GDM1 (cell line): Measurements from ENCODE around the gene PHAX.
"Not testable (repeated sequence)": the region's sequence is repeated elsewhere in the genome, so short reads cannot be mapped to it uniquely, and the experiment has no call there.

ENCODE experiments used
- DNase-seq: peaks from one replicate; lab custom pipeline; 2025; lab: John Stamatoyannopoulos, UW

Gene PHAX

DNA sequence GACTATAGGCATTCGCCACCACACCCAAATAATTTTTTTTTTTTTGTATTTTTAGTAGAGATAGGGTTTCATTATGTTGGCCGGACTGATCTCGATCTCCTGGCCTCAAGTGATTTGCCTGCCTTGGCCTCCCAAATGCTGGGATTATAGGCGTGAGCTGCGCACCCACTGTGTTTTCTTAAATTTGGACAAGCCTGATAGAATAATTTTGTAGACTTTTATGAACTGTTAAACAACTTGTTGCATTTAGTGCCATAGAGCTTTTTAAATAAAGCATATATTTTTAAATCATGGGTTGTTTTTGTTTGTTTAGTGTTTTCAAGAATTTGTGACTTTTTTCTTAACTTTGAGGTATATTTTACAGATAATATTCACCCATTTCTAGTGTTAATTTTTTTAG is 4.8 kb downstream of the PHAX start:
- DNase-seq: no peak

DNA sequence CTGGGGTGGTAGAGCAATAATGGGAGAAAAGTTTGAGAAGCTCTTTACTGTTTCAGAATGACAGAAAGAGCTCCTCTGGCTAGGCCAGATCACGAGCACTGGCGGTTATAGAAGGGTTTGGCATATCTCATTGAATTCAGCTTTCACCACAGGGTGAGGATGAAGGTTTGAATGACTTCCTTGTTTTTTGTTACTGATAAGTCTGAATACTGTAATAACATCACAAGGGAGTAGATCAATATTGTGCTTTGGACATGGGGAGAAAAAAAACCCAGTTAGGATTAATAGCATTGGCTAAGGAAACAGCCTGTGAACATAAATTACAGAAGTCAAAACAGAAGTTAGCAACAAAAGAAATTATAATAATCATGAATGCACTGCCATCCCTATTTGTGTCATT is 9.4 kb downstream of the PHAX start:
- DNase-seq: no peak

- no peak for DNase-seq
Measured at GRCh38 chr5:126610616-126611015, 9.9 kb downstream of the PHAX start.

DNA sequence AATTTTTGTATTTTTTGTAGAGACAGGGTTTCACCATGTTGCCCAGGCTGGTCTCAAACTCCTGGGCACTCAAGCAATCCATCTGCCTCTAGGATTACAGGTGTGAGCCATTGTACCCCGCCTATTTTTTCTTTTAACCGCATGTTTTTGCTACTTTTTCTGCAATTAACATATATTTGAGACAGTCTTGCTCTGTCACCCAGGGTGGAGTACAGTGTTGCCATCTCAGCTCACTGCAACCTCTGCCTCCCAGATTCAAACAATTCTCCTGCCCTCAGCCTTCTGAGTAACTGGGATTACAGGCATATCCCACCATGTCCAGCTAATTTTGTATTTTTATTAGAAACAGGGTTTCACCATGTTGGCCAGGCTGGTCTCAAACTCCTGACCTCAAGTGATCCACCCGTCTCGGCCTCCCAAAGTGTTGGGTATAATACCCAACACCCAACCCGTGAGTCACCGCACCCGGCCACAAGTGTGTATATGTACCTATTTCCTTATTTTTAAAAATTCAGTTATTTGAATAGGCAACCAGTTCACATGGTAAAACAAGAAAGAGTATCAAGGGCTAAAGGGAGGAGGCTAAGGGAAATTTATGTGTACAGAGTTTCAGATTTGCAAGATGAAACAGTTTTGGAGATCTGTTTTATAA is 13.3 kb downstream of the PHAX start:
- no peak for DNase-seq

- DNase-seq: no peak
Measured at GRCh38 chr5:126615286-126615685, 14.5 kb downstream of the PHAX start.

DNA sequence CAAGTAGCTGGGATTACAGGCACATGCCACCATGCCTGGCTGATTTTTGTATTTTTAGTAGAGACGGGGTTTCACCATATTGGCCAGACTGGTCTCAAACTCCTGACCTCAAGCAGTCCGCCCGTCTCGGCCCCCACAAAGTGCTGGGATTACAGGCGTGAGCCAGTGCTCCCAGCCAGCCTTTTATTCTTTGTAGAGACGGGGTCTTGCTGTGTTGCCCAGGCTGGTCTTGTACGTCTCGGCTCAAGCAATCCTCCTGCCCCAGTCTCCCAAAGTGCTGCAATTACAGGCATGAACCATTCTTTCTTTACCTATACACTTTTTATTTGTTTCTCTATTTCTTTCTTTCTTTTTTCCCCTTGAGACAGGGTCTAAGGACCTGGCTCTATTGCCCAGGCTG is 16.9 kb downstream of the PHAX start:
- not testable (repeated sequence) for DNase-seq

DNA sequence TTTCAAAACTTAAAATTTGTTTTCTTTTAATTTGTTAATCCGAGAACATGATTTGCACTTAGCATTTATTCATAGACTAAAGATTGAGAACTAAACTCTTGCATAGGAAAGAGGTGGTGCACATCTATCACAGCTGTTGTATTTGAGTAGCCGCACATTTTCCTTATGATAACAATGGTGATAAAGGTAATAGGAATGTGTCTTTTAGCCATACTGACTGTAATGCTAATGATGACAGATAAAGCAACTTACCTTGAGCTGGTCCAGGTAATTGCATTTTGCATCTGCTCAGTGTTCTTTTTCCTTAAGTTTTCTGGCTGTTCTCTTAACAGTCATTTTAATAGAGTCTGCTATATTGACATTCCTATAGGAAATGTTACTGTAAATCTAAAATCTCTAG is 19.0 kb downstream of the PHAX start:
- DNase-seq: no peak

- no peak for DNase-seq
Measured at GRCh38 chr5:126624534-126624933, 23.8 kb downstream of the PHAX start.

- no peak for DNase-seq
Measured at GRCh38 chr5:126628102-126628501, 27.4 kb downstream of the PHAX start.

- DNase-seq: no peak
Measured at GRCh38 chr5:126631920-126632319, 31.2 kb downstream of the PHAX start.

- no peak for DNase-seq
Measured at GRCh38 chr5:126633552-126633951, 32.8 kb downstream of the PHAX start.

GRCh38 chr5:126635585-126635984 is 34.8 kb downstream of the PHAX start:
- DNase-seq: no peak

- no peak for DNase-seq
Measured at GRCh38 chr5:126636956-126637355, 36.2 kb downstream of the PHAX start.

GRCh38 chr5:126640866-126641265 is 40.1 kb downstream of the PHAX start:
- DNase-seq: no peak

DNA sequence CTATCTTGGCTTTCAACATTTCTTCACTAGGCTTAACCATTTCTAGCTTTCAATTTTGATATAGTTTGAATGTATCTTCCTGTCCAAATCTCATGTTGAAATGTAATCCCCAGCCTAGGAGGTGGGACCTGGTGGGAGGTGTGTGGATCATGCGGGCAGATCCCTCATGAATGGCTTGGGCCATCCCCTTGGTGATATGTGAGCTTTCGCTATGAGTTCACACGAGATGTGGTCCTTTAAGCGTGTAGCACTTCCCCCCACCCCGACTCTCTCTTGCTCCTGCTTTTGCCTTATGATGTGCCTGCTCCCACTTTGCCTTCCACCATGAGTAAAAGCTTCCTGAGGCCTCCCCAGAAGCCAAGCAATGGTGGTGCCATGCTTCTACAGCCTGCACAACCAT is 40.6 kb downstream of the PHAX start:
- no peak for DNase-seq

- no peak for DNase-seq
Measured at GRCh38 chr5:126645132-126645531, 44.4 kb downstream of the PHAX start.

DNA sequence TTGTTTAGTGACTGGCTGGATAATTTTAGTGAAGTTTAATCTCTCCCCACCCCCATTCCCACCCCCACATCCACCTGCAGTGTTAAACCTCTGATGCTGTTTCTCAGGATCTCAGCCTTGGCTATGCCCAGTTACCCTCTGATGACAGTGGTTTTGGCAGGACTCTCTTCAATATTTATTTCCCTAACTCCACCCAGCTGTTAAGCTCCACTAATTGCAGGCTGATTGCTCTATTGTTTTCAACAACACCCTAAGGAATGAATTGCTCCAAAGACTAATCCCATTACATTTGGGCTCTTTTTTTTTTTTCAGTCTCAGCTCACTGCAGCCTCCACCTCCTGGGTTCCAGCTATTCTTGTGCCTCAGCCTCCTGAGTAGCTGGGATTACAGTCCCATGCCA is 46.3 kb downstream of the PHAX start:
- no peak for DNase-seq

DNA sequence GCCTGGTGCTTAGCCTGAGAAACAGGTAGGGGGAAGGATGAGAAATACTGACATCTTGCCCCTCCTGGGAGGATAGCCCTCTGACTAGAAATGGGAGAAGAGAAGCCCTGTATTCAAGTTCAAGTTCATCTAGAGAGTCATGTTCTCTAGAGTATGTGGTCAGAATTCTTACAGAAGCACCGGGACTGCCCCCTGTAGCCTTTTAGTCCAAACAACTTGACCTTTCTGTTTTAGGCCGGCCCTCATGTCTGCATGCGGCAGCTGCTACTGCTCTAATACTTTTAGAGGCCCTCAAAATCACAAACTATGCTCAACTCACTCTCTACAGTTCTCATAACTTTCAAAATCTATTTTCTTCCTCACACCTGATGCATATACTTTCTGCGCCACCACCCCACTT is 47.7 kb downstream of the PHAX start:
- DNase-seq: no peak

DNA sequence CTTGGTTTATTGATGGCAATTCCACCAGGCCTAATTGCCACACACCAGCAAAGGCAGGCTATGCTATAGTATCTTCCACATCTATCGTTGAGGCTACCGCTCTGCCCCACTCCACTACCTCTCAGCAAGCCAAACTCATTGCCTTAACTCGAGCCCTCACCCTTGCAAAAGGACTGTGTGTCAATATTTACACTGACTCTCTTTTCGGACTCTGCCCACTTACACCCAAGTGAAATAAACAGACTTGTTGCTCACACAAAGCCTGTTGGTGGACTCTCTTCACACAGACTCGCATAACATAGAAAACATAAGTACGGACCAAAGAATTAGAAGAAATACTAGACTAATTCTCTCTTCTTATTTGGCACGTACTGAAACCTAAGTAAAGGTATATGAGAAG is 48.3 kb downstream of the PHAX start:
- not testable (repeated sequence) for DNase-seq

DNA sequence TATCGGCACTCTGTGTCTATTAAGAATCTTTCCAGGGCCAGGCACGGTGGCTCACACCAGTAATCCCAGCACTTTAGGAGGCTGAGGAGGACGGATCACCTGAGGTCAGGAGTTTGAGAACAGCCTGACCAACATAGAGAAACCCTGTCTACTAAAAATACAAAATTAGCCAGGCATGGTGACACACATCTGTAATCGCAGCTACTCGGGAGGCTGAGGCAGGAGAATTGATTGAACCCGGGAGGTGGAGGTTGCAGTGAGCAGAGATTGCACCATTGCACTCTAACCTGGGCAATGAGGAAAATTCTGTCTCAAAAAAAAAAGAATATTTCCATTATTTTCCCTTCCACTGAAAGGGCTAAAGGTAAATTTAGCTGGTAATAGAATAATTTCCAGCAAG is 49.0 kb downstream of the PHAX start:
- not testable (repeated sequence) for DNase-seq

DNA sequence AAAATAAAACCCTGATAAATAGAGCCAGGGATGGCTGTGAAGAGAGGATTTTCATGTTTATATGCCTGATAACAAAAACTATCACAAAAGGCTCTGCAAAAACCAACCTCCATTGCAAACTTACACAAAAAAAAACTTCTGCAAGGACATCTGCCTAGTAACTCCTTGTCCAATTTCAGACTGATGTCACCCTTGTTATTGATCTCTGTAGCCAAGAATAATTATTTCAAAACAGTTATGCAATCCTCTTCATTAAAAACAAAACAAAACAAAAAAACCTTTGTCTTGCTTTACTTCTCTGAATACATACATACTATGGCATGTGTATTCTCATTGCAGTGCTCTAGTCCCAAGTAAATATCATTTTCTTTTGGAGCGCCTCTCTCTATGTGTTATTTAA is 49.7 kb downstream of the PHAX start:
- DNase-seq: no peak

DNA sequence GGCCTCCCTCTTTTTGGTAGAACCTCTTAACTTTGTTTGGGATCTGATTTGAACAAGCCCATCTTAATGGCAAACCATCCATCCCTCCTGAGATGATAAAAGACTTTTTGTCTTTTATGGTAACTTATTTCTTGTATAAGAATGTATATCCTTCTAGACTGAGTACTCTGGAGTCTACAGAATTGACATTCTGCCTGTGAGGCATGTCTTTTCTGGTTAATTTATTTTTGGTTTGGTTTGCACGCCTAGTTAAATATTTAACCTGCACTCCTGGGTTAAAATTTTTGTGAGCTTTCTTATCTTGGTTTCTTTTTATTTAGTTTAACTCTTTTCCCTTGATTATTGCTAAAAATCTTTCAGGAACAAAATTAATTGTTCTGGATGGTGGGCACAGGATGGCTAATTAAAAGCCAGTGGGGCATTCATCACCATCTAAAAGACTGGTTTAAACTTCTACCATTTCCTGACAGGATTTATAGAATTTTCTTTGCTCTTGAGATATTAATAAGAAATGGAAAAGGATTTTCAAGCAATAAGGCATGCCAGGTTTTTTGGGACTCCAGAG is 50.3 kb downstream of the PHAX start:
- no peak for DNase-seq

DNA sequence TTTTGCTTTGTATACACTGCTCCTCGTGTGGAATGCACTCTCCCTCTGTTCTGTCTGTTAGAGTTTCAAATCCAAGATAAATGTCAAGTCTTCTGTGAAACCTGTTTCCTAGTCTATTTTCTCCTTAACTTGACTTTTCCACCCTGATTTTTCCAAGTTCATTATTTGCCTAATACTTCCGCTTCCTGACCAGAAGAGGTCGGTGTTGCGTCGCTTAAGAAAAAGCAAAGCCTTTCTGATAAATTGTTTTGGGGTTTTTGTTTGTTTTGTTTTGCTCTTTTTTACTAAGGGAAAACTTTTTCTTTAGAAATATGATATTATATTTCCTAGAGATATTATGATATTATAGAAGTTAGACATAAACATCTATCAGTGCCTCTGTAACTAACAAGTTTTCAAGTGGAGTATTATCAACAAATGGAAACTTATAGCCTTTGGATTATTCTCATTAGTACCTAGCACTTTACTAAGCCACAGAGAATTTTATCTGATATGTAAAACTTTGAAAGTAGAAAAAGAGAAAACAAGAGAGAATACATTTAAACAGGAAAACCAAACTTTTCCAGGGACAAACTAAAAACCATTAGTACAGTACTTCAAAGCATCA is 55.8 kb downstream of the PHAX start:
- no peak for DNase-seq

GRCh38 chr5:126658561-126658960 is 57.8 kb downstream of the PHAX start:
- no peak for DNase-seq
